Left ventricle myocardium superior (tissue), 1 donor: Measurements from ENCODE around the gene MAP4K4. TPM values are rescaled to one million over a fixed set of nuclear protein-coding genes. Genes with fewer than 3 reads are reported as not detected.

Experiments
- ATAC-seq: fragments of 200-7000 bp; cut with Tn5 transposase; one replicate; pipeline ENCODE4 v1.9.1; 2020; ENCODE audit warnings: mild to moderate bottlenecking, moderate library complexity
- DNase-seq: peaks from one replicate; pipeline ENCODE4 v3.0.0-alpha.2; 2020
- intact Hi-C: fragments of 100-400 bp; cut with micrococcal nuclease; formaldehyde crosslinking; loops from one replicate; pipeline ENCODE4 v1.11.0; 2022
- total RNA-seq: library from RNA; stranded (reverse); fragmentation: NEBNext Ultra II Directional; extraction: Animal tissue kit (Norgen Biotek cat#: 25700); gene quantifications from one replicate; pipeline ENCODE4 v1.2.1, GENCODE V29; 2021
- donor health status: DM: no; HTN: yes; CAD: no; lungs with severe emphysema.

MAP4K4 gene
- total RNA-seq, 1 donor from 2014 or later, result 99.5 TPM

DNA sequence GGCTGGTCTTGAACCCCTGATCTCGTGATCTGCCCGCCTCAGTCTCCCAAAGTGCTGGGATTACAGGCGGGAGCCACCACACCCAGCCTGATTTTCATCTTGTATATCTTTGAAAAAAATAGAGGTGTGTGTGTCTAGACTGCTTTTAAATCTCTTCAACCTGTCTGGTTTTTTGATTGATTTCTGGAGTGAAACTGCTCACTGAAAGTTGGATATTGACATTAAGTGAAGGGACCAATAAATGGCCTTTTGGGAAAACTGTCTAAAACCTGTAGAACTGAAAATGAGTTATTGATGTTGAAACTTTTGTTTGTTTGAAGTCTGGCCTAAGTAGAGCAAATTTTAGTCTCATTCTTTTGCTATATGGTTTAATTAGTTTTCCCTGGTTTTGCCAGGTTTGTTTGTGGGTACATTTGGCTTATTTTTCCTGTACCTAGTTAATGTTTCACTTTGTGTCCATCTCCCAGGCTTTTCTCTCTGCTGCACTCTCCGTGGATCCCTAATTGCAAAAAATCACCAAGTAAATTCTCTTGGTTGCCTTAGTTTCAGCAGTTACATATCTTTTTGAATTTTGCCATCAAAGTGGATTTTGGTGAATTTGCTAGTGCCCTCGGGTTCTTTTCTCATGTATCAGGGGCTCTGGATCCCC is 144.3 kb downstream of the MAP4K4 start:
- DNase-seq (no peak), ATAC-seq (no peak)
- intact Hi-C loops, result no loop called here

DNA sequence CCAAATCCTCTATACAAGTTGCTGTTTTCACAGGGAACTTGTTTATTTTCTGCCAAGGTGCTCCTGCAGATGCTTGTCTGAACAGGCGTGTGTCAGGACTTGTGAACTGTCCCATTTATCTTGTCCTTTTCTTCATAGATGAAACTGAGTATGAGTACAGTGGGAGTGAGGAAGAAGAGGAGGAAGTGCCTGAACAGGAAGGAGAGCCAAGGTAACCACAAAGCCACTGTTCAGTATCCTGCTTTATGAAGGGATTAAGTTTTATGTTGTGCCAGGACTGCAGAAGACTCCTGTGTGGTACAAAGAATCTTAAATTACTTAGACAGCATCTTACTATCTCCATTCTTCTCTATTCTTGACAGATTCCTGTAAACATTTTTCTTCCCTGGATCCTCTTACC is 145.0 kb downstream of the MAP4K4 start:
- DNase-seq, result no peak
- ATAC-seq, result no peak
- intact Hi-C loops, result no loop called here

DNA sequence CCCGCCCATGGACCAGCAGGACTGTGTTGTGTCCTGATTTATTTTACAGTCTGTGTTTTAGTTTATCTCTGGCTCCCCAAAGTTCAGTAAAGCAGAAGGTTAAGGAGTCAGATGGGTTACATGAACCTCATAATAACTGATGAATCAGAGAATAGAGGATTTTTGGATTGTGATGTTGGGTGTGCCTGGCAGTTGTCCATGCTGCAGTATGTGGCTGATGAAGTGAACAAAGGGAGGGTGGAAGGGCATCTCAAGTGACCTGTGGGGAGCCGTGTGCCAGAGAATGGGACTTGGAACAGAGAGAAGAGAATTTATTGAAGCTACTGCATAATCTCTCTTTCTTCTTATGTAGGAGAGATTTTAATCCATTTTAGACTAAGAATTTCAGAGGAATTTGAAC is 145.5 kb downstream of the MAP4K4 start:
- DNase-seq, result peak; percentile 41
- intact Hi-C loops, result no loop called here
- peak; percentile 79 for ATAC-seq

DNA sequence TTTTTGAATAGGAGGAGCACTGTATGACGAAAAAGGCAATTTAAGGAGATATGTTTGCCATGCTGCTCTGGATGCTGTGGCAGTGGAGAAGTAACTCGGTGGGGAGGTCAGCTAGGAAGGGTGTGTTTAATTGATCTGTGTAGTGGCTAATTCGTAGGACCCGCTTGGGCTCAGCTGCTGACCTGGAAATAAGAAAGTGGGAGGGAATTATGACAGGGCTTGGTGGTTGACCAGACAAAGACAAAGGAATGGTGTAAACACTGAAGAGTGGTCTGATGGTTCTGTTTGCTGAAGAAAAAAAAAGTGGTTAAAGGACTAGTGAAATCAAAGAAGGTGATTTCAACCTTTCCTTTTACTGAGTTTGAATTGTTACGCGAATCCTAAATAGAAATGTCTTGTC is 146.0 kb downstream of the MAP4K4 start:
- DNase-seq, result no peak
- ATAC-seq, result no peak
- intact Hi-C loops, result no loop called here

DNA sequence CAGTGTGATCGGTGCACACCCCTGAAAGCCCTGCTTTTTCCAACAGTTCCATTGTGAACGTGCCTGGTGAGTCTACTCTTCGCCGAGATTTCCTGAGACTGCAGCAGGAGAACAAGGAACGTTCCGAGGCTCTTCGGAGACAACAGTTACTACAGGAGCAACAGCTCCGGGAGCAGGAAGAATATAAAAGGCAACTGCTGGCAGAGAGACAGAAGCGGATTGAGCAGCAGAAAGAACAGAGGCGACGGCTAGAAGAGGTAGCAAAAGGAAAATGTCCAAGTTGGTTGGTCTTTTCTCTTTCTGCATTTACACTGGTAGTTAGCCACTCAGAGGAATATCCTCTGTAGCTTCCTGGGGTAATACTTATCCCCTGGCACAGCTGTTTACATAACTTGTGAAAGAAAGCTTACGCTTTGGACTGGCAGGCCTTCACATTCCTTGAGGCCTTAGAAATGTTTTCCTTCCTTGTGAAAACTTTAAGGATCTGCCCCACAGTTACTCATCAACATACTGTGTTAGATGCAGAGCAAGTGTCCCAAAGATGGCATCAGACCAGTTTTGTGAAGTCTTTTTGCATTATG is 146.6 kb downstream of the MAP4K4 start:
- ATAC-seq (no peak), DNase-seq (no peak)
- intact Hi-C loops, result no loop called here

DNA sequence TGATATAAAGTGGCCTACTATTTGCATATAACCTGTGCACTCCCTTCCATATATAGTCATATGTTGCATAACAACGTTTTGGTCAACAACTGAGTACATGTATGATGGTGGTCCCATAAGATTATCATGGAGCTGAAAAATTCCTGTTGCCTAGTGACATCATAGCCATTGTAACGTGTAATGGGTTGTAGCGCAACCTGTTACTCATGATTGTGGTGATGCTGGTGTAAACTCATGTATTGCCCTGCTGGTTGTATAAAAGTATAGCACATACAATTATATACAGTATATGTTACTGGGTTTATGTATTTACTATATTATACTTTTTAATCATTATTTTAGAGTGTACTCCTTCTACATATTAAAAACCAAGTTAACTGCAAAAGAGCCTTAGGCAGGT is 149.5 kb downstream of the MAP4K4 start:
- intact Hi-C loops, result no loop called here
- ATAC-seq, result no peak
- DNase-seq, result no peak

DNA sequence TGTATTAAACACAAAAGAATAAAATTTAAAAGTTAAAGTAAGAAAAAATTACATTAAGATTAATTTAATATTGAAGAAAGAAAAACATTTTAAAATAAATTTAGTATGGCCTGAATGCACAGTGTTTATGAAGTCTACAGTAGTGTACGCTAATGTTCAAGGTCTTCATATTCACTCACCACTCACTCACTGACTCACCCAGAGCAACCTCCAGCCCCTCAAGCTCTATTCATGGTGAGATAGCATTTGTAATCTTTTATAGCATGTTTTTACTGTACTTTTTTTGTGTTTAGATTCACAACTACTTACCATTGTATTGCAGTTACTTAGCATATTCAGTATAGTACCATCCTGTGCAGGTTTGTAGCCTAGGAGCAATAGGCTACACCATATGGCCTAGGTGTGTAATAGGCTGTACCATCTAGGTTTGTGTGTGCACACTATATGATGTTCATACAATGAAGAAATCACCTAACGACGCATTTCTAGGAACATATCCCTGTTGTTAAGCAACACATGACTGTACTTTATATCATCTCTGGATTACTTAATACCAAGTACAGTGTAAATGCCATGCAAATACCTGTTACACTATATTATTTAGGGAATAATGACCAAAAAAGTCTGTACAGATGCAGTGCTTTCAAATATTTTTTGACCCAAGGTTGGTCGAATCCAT is 150.3 kb downstream of the MAP4K4 start:
- DNase-seq (no peak), ATAC-seq (no peak)
- intact Hi-C loops, result no loop called here

DNA sequence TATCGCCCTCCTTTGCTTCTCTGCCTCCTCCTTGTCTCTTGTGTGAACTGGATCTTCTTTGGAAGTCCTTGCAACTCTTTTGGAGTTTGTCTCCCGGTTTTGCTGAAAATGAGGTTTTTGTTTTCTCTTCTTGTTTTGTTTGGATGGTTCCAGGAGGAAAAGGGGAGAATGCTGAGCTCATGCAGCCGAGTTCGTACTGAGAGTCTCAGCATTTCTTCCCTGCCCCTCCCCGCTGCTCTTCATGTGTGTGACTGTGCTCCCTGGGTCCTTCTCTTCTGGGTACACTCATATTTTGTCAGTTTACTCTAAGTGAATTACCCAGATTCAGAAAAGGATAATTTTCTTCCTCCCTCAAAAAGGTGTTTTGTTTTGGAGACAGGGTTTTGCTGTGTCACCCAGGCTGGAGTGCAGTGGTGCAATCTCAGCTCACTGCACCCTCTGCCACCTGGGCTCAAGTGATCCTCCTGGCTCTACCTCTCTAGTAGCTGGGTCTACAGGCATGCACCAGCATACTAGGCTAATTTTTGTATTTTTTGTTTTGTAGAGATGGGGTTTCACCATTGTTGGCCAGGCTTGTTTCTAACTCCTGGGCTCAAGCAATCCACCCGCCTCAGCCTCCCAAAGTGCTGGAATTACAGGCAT is 151.4 kb downstream of the MAP4K4 start:
- DNase-seq, result no peak
- intact Hi-C loops, result no loop called here
- peak; percentile 56 for ATAC-seq

DNA sequence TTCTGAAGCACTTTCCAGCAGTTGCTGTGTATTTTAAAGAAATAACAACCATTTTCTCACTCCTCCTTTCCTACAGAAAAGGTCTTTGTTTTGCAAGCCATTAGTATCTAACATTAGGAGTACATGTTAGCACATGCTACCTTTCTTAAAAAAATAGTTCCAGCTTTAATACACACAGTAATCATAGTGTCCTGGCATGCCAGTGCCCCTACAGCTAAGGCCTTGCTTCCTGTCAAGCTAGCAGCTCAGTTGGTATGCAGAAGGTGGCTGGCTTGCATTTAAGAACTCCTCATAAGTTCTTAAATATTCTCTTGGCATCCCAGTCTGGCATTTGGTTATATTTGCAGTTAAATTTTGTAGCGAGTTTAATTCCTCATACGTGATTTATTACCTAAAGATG is 152.9 kb downstream of the MAP4K4 start:
- intact Hi-C loops, result no loop called here
- DNase-seq (no peak), ATAC-seq (no peak)

DNA sequence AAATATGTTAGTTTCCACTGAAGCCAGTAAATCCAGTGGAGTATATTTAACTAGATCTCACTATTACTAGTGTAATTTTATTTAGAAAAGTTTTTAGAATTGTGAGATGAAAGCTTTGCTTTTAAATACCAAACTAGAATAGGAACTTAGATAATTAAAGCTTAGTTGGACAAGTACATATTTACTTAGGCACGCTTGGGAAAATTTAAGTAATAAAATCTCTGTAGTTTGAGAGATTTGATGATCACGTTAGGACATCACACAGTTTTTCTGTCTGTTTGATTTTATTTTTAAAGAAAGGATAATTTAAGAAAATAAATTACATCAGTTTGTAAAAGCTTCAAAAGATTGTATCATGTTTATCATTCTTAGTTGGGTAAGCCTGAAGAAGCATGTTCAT is 153.5 kb downstream of the MAP4K4 start:
- intact Hi-C loops, result no loop called here
- ATAC-seq (no peak), DNase-seq (no peak)

DNA sequence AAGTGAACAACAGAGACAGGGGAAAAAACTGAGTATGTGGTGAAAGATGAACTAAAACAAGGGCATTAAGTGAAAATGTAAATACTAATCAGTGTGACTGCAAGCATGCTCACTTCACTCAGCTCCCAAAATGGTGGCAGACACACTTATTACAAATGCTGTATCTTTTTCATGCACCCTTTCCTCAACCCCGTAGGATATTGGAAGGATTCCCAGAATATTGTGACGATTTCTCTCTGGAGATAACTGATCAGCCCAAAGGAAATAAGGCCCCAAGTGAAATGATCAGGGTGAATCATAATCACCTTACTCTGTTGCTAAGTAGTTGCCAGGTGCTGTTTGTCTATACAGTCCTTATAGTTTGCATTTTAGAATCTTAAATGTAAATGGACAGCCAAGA is 155.3 kb downstream of the MAP4K4 start:
- intact Hi-C loops, result no loop called here
- no peak for DNase-seq
- ATAC-seq, result no peak

DNA sequence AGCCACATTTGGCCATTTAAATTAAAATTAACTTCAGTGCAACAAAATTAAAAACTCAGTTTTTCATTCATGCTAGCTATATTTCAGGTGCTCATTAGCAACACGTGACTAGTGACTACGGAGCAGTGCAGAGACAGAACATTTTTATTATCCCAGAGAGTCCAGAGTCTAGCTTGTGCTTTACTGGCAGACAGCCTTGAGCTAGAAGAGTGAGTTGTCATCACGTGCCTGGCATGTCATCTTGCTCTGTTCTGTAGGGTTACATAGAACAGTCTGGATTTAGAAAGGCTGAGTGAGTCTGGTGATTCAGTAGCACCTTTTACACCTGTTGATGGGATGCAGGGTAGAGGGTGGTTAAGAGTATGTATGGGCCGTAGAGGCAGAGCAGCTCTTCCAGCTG is 157.4 kb downstream of the MAP4K4 start:
- ATAC-seq (peak; percentile 96), DNase-seq (no peak)
- intact Hi-C loops, result no loop called here

DNA sequence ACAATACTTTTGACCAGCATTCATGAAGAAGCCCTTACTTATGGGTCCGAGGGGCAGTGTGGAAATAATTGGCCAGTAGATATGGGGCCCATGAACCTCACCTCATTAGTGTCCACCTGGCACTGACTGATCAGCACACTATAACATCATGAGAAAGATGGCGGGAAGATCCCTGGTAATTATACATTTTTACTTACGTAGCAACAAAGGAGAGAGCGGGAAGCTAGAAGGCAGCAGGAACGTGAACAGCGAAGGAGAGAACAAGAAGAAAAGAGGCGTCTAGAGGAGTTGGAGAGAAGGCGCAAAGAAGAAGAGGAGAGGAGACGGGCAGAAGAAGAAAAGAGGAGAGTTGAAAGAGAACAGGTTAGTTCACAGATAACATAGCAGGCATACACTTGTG is 158.3 kb downstream of the MAP4K4 start:
- DNase-seq (no peak), ATAC-seq (no peak)
- intact Hi-C loops, result no loop called here

DNA sequence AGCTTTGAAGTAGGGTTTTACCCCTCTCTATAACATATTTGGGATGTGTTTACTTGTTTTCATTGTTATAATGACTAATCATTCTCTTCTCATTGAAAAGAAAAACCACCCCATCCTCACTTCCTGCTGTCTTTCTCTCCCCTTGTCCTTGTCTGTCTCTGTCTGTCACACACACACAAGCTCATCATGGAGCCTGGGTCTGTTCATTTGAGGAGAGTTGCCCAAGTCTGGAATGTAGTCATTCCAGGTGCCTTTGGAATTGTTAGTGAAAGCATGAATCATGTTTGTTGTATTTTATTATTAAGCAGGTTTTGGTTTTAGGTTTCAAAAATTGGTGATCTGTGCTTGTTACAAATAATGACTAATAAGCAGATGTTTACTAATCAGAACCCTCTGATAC is 160.7 kb downstream of the MAP4K4 start:
- intact Hi-C loops, result no loop called here

DNA sequence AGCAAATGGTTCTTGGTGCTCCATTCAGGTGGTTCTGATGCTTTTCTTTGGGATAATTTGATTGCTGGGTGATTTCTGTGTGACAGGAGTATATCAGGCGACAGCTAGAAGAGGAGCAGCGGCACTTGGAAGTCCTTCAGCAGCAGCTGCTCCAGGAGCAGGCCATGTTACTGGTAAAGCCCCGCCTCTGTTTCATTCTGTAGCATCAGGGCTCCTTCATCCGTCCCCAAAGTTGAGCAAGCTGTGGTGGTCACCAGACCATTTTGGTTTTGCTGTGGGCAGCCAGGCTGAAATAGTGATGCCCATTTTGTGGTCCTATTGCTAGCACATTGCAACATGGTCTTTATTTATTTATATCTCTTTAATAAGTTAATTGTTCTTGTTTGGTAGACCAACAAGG is 161.4 kb downstream of the MAP4K4 start:
- no peak for DNase-seq
- intact Hi-C loops, result no loop called here
- ATAC-seq, result no peak

More for the DNA sequence above, 160.7 kb downstream of the MAP4K4 start:
- DNase-seq, result no peak
- ATAC-seq, result no peak

DNA sequence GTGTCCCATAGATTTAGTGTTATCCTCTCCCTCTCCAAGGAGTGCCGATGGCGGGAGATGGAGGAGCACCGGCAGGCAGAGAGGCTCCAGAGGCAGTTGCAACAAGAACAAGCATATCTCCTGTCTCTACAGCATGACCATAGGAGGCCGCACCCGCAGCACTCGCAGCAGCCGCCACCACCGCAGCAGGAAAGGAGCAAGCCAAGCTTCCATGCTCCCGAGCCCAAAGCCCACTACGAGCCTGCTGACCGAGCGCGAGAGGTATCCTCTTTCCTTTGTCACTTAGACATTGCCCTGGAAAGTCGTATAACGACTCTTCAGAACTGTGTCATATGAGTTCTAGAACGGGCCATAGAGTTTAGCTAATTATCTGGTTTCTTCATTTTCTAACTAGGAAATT is 162.1 kb downstream of the MAP4K4 start:
- ATAC-seq, result no peak
- intact Hi-C loops, result no loop called here
- DNase-seq, result no peak

DNA sequence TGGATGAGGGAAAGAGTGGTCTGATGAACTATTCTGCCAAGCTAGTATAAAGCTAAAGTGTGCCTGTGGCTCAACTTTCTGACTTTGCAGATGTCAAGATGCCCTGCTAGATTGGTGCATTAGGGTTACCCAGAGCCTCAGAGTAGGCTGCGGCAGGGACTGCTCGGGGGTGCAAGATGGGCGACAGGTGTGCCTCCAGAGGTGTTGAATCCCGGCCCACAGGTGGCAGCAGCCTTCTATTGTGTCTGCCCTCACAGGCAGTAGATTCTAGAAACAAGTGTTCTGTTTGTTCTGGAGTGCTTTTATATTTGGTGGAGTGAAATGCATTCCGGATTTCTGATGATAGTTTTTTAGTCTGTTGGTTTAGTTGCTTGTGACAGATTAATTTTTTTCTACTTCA is 162.7 kb downstream of the MAP4K4 start:
- intact Hi-C loops, result no loop called here
- DNase-seq (no peak), ATAC-seq (no peak)

DNA sequence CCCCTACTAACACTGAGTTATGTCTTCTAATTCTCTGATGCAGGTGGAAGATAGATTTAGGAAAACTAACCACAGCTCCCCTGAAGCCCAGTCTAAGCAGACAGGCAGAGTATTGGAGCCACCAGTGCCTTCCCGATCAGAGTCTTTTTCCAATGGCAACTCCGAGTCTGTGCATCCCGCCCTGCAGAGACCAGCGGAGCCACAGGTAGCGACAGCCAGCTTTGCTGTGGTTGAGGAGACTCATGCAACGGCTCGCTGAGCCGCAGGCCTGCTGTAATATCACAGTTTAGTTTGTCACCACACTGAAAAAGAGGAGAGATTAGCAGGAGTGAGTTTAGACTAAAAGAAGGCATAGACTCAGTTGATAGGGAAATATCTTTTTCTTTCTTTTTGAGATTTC is 163.3 kb downstream of the MAP4K4 start:
- DNase-seq (no peak), ATAC-seq (no peak)
- intact Hi-C loops, result no loop called here

DNA sequence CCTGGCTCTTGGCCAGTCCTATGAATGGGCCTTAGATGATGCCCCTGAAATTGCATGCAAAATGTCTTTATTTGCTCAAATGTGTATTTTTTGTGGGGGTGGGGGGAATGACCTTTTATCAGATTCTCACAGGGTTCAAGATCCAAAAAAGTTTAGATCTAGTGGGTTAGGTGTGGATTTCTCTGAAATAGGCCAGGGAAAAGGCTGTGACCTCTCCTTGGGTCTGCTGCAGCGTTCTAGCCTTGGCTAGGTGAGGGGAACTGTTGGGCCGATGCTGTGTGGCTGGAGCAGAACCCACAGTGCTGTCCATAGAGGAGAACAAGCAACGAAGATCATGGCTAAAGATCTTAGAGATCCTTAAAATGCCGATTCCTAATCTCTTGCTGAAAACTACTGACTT is 163.9 kb downstream of the MAP4K4 start:
- DNase-seq (no peak), ATAC-seq (no peak)
- intact Hi-C loops, result no loop called here

DNA sequence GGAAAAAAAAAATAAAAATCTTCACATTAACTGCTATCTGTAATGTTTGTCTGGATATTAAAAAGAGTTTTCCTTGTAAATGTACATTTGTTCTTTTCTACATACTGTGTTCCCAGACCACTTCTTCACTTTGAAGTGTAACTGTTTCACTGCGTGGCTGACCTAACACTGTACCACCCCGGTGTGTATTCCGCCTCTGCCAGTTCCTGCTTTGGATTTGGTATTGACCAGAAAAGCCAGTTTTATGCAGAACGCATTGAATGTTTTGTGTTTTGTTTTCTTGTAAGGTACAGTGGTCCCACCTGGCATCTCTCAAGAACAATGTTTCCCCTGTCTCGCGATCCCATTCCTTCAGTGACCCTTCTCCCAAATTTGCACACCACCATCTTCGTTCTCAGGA is 166.0 kb downstream of the MAP4K4 start:
- intact Hi-C loops, result no loop called here
- DNase-seq (no peak), ATAC-seq (no peak)

DNA sequence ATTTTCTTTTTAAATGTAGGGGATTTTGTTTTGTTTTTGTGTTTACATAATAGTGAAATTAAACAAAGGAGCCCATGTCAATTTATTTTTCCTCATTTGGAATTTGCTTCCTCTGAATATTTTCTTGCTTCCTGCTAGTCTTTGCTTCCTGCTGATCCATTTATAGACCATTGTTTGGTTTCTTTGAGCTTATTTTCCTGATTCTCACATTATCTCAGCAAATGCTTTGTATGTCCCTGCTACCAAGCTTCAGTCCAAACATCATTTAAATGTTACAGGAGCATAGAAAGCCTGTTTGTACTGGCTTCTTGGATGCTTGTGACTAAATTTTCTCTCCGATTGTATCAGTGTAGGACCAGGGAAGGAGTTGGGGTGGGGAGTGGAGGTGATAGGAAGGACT is 166.9 kb downstream of the MAP4K4 start:
- no peak for ATAC-seq
- intact Hi-C loops, result no loop called here
- DNase-seq, result no peak
